Mesothelial cell of epicardium (in vitro differentiated cells): Measurements from ENCODE around the gene PDHX. TPM values are rescaled to one million over a fixed set of nuclear protein-coding genes. Genes with fewer than 3 reads are reported as not detected.

Experiments
- DNase-seq, 2 experiments: peaks; one replicate each; pipeline ENCODE4 v3.0.0; 2021; ENCODE audit warnings: low spot score in 2 of 2; ENCODE audit not compliant: unreplicated experiment in 2 of 2
- H3K27ac Mint-ChIP-seq: 2 replicates; pipeline ENCODE4 v1.8.0; 2021; ENCODE audit warnings: mixed read lengths
- H3K27me3 Mint-ChIP-seq: 2 replicates; pipeline ENCODE4 v1.8.0; 2021; ENCODE audit warnings: low read depth, mixed read lengths
- H3K36me3 Mint-ChIP-seq: 2 replicates; pipeline ENCODE4 v1.8.0; 2021; ENCODE audit warnings: mixed read lengths
- H3K4me1 Mint-ChIP-seq: 2 replicates; pipeline ENCODE4 v1.8.0; 2021; ENCODE audit warnings: mixed read lengths
- H3K4me3 Mint-ChIP-seq: 2 replicates; pipeline ENCODE4 v1.8.0; 2021; ENCODE audit warnings: mild to moderate bottlenecking, moderate library complexity, mixed read lengths
- H3K9me3 Mint-ChIP-seq: 2 replicates; pipeline ENCODE4 v1.8.0; 2021; ENCODE audit warnings: mixed read lengths
- total RNA-seq: library from RNA; stranded (reverse); gene quantifications from 3 replicates; pipeline ENCODE4 v1.2.1, GENCODE V29; 2021
- TF ChIP-seq, protein P1 (sequence below): fragments of 200-600 bp; sonication (generic); IDR thresholded peaks from one replicate; pipeline ENCODE4 v1.5.0; 2021; ENCODE audit warnings: antibody characterized with exemption; ENCODE audit not compliant: unreplicated experiment

Gene PDHX
- total RNA-seq, 1 donor from 2014 or later = 43.0 TPM

DNA sequence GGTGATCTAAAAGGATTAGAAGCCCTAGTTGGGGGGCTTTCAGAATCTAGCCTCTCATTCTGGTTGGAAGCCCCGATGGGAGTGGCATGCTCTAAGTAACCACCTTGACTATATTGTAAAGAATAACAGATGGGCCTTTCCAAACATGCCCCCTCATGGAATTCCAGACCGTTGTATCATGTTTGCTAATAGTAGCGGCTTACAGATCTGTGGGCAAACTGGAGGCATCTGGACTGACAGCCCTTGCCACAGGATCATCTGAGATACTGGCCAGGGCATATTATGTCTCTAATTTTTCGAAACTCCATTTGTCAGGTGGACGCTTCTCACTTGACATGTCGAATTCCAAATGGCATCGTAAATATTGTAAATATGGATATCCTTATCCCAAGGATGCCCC is 10.8 kb upstream of the PDHX start:
- peaks cover 49% of the 10 kb centered on the region for H3K36me3 Mint-ChIP-seq
- DNase-seq = no peak

DNA sequence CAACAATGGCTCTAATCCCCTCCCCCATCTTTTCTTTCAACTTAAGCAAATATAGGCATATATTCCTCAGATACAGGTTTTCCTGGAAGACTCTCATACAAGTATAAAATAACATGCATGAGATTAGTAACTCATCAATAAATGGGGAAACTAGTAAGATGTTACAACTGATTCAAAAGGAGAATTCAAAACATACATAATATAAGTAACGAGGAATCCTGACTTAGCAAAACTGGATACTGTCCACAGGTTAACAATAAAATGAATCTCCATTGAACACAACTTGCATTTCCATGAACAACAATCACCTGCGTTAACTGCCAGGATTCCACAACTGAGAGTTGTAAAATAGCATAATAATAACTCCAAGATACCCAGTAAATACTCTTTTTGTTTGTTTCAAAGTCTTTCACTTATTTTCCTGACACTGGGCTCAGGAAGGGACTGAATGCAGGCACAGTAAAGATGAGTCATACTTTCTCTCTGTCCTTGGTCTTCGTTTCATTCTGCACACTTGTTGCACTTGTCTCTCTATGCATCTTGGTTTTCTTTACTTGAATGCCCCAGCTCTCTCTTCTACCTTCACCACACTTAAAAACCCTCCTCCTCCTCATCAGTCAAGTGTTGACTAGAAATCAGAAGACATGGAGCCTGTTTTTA is 8.4 kb upstream of the PDHX start:
- TF ChIP-seq, protein P1, sequence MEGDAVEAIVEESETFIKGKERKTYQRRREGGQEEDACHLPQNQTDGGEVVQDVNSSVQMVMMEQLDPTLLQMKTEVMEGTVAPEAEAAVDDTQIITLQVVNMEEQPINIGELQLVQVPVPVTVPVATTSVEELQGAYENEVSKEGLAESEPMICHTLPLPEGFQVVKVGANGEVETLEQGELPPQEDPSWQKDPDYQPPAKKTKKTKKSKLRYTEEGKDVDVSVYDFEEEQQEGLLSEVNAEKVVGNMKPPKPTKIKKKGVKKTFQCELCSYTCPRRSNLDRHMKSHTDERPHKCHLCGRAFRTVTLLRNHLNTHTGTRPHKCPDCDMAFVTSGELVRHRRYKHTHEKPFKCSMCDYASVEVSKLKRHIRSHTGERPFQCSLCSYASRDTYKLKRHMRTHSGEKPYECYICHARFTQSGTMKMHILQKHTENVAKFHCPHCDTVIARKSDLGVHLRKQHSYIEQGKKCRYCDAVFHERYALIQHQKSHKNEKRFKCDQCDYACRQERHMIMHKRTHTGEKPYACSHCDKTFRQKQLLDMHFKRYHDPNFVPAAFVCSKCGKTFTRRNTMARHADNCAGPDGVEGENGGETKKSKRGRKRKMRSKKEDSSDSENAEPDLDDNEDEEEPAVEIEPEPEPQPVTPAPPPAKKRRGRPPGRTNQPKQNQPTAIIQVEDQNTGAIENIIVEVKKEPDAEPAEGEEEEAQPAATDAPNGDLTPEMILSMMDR = no peak
- peaks cover 41% of the 10 kb centered on the region for H3K36me3 Mint-ChIP-seq
- no peak for DNase-seq
- H3K4me3 Mint-ChIP-seq = no peak overlapping the region
- no peaks in the 10 kb centered on the region for H3K4me1 Mint-ChIP-seq
- H3K9me3 Mint-ChIP-seq = peaks cover 29% of the 10 kb centered on the region
- no peak overlapping the region for H3K27ac Mint-ChIP-seq
- H3K27me3 Mint-ChIP-seq = no peaks in the 10 kb centered on the region

More for the DNA sequence above, 10.8 kb upstream of the PDHX start:
- peaks cover 42% of the 10 kb centered on the region for H3K9me3 Mint-ChIP-seq
- no peak overlapping the region for H3K4me3 Mint-ChIP-seq
- no peak overlapping the region for H3K27ac Mint-ChIP-seq
- TF ChIP-seq, protein P1 = no peak
- H3K27me3 Mint-ChIP-seq = no peaks in the 10 kb centered on the region
- no peaks in the 10 kb centered on the region for H3K4me1 Mint-ChIP-seq

DNA sequence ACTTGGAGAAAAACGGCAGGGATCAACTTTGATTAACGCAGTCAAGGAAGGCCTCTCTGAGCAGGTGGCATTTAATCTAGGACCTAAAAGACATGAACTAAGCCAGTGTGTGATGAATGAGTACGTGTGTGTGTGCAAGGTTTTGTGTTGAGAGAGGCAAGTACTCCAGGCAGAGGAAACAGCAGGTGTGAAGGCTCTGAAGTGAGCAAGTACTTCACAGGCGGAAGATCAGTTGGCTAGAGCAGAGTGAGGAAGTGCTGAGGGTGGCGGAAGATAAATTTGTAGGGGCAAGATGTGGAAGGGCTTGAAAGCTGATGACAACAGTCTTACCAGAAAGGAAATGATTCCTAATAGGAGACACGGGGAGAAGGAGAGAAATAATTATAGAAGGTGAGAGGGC is 7.0 kb upstream of the PDHX start:
- DNase-seq = no peak
- Mint-ChIP-seq H3K27ac (no peak overlapping the region), H3K4me1 (no peaks in the 10 kb centered on the region), H3K9me3 (peaks cover 18% of the 10 kb centered on the region), H3K4me3 (no peak overlapping the region), H3K27me3 (no peaks in the 10 kb centered on the region), H3K36me3 (peaks cover 37% of the 10 kb centered on the region)
- TF ChIP-seq, protein P1 = no peak

DNA sequence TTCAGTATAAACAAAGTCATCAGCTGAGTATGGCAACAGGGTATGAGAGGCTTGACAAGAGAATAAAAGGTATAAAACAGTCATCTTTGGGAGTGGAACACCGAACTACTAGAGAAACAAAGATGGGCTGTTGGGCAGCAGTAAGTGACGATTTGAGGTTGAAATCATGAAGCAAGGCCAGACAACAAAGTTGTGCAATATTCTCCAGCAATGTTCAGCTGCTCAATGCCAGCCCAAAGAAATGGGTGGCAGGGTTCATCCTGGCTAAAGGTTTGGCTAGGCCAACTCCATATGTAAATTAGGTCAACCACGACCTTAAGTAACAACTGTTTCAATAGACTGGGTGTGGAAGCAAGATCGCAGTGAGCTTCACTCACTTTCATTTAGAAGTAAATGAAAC is 6.5 kb upstream of the PDHX start:
- H3K27me3 Mint-ChIP-seq = no peaks in the 10 kb centered on the region
- H3K4me3 Mint-ChIP-seq = no peak overlapping the region
- H3K27ac Mint-ChIP-seq = no peak overlapping the region
- H3K9me3 Mint-ChIP-seq = peaks cover 13% of the 10 kb centered on the region
- no peak for DNase-seq
- H3K36me3 Mint-ChIP-seq = peaks cover 32% of the 10 kb centered on the region
- peaks cover under 1% of the 10 kb centered on the region for H3K4me1 Mint-ChIP-seq
- TF ChIP-seq, protein P1 = no peak

DNA sequence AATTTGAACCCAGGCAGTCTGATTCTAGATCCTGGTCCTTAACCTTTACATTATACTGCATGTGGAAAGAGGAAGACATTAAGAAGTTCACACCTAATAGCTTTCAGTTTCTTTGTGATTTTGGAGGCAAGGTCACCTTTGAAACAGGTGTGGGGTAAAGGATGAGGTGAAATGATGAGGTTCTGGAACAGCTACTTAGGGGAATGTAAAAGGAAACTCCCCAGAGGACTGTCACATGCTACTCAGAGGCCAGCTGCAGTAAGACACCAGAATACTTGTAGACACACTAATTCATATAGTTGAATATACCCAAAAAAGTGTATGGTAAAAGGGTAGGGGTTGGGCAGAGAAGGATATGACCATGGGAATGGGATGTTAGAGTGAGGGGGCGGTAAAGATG is 5.6 kb upstream of the PDHX start:
- H3K4me3 Mint-ChIP-seq = no peak overlapping the region
- peaks cover 6% of the 10 kb centered on the region for H3K4me1 Mint-ChIP-seq
- H3K27me3 Mint-ChIP-seq = no peaks in the 10 kb centered on the region
- TF ChIP-seq, protein P1 = no peak
- peaks cover 25% of the 10 kb centered on the region for H3K36me3 Mint-ChIP-seq
- no peak overlapping the region for H3K27ac Mint-ChIP-seq
- H3K9me3 Mint-ChIP-seq = peaks cover 7% of the 10 kb centered on the region
- DNase-seq = no peak
